Transverse colon (tissue), 3 donors: ENCODE measurements around the gene SH2D2A.

Source experiments
- CTCF ChIP-seq, 5 experiments: fragments of 200-600 bp in 3 of 5; fragments of 450-650 bp in 2 of 5; sonication (generic) in 3 of 5; IDR thresholded peaks; 1 replicate in 2 of 5; 2 replicates in 3 of 5; pipeline ENCODE4 v1.5.1; 2016 to 2017; ENCODE audit warnings: antibody characterized with exemption in 5 of 5, inconsistent platforms in 3 of 5, mild to moderate bottlenecking in 2 of 5, moderate library complexity in 1 of 5
- EP300 ChIP-seq: sonication (generic); formaldehyde crosslinking; IDR thresholded peaks from one replicate; pipeline ENCODE4 v1.6.1; 2017; ENCODE audit warnings: antibody characterized with exemption, low read depth

- no peak for TF ChIP-seq CTCF (IDR thresholded peaks at IDR 0.05)
- TF ChIP-seq EP300, result no peak
These were observed 41.9 kb upstream of the SH2D2A start for GRCh38 chr1:156858555-156858956.
